Kidney epithelial cell (primary cell): ENCODE data around the gene VSX1. TPM values are rescaled to one million over a fixed set of nuclear protein-coding genes. Genes with fewer than 3 reads are reported as not detected.

Source experiments
- DNase-seq: peaks from one replicate; pipeline ENCODE4 v3.0.0-alpha.2; 2010; ENCODE audit warnings: low read depth
- H3K27me3 ChIP-seq: 2 replicates; pipeline ENCODE4 v1.6.0; 2011; ENCODE audit warnings: low read length; ENCODE audit not compliant: control insufficient read depth, insufficient read depth
- H3K36me3 ChIP-seq: 2 replicates; pipeline ENCODE4 v1.5.1; 2011; ENCODE audit warnings: low read length; ENCODE audit not compliant: control insufficient read depth, insufficient read depth
- H3K4me3 ChIP-seq: 2 replicates; pipeline ENCODE4 v1.5.1; 2011; ENCODE audit warnings: low read depth, mild to moderate bottlenecking, control low read depth, low read length
- total RNA-seq: library from RNA; depleted of rRNA; stranded (reverse); fragments of >200 nt; gene quantifications from 2 replicates; pipeline ENCODE4 v1.2.3, GENCODE V29; 2015
- TF ChIP-seq, protein P1 (sequence below): IDR thresholded peaks from 2 replicates; pipeline ENCODE4 v1.5.1; 2011; ENCODE audit warnings: mild to moderate bottlenecking, moderate library complexity, low read length, control low read depth, inconsistent platforms; ENCODE audit not compliant: insufficient read depth, poor library complexity, severe bottlenecking

VSX1 gene
- total RNA-seq, 1 donor from 2014 or later: not detected

DNA sequence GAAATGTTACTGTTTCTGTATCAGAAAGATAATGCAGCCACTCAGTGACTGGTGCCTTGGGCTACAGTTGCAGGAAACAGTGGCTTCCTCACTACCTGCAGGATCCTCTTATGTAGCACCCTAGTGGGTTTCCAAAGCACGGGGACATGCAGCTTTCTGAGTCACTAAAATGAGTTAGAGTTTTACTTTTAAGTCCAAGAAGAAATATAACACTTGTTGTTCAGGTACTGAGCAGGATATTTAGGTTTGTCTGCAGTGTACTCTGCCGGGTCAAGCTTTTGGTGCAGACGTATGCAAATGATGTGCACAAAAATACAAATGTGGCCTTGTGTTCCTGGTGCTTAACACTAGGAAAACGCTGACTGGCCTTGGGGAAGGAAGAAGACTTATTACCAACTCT lies 46.0 kb downstream of the VSX1 start:
- Histone ChIP-seq H3K36me3 (no peaks in the 10 kb centered on the region), H3K4me3 (no peak overlapping the region), H3K27me3 (no peaks in the 10 kb centered on the region)
- TF ChIP-seq, protein P1, sequence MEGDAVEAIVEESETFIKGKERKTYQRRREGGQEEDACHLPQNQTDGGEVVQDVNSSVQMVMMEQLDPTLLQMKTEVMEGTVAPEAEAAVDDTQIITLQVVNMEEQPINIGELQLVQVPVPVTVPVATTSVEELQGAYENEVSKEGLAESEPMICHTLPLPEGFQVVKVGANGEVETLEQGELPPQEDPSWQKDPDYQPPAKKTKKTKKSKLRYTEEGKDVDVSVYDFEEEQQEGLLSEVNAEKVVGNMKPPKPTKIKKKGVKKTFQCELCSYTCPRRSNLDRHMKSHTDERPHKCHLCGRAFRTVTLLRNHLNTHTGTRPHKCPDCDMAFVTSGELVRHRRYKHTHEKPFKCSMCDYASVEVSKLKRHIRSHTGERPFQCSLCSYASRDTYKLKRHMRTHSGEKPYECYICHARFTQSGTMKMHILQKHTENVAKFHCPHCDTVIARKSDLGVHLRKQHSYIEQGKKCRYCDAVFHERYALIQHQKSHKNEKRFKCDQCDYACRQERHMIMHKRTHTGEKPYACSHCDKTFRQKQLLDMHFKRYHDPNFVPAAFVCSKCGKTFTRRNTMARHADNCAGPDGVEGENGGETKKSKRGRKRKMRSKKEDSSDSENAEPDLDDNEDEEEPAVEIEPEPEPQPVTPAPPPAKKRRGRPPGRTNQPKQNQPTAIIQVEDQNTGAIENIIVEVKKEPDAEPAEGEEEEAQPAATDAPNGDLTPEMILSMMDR: no peak
- DNase-seq: no peak

DNA sequence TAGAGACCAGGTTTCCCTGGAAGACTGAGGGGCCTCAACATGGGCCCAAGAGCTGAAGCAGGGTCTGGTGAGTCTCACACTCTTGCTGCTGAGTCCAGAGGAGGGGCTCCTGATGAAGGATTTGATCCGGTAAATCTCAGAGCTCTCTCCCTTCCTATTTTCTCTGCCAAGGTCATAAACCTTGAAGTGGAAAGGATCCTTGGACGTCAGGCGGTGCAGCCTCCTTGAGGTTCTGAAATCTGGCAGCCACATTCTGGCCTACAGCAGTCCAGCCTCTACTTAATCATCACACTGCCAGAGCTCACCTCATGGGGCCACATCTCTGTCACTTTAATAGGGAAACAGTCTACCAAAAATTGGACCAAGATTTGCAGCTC lies 48.0 kb downstream of the VSX1 start:
- H3K36me3 ChIP-seq: no peaks in the 10 kb centered on the region
- TF ChIP-seq, protein P1: no peak
- no peaks in the 10 kb centered on the region for H3K27me3 ChIP-seq
- no peak overlapping the region for H3K4me3 ChIP-seq
- DNase-seq: no peak

DNA sequence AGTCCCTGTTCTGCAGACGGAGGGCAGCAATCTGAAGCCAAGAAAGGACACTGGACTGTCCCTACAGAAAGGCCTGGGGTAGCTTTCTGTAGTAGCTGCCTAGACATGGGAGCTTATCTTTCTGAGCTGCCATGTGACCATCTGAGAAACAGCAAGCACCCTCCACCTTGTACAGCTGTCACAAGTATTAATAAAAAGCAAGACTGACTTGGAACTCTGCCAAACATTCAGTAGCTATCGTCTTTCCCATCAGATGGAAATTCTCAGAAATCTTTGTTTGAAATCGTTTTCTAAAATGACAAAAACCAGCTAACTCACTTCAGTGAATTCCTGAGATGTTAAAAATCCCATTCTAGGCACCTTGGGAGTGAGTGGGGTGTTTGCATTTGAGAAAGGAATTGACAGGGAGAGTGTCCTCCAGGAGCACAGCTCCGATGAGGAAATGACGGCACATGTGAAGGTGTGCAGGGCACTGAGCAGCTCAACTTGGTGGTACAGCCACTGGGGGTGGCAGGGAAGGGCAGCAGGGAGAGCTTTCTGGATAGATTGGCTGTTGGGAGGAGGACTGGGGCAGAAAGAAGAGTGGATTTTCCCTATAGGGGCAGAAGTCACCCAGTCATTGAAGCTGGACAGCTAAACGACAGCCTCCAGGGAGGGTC lies 48.5 kb downstream of the VSX1 start:
- no peaks in the 10 kb centered on the region for H3K27me3 ChIP-seq
- TF ChIP-seq, protein P1: no peak
- H3K4me3 ChIP-seq: no peak overlapping the region
- H3K36me3 ChIP-seq: no peaks in the 10 kb centered on the region
- DNase-seq: no peak

DNA sequence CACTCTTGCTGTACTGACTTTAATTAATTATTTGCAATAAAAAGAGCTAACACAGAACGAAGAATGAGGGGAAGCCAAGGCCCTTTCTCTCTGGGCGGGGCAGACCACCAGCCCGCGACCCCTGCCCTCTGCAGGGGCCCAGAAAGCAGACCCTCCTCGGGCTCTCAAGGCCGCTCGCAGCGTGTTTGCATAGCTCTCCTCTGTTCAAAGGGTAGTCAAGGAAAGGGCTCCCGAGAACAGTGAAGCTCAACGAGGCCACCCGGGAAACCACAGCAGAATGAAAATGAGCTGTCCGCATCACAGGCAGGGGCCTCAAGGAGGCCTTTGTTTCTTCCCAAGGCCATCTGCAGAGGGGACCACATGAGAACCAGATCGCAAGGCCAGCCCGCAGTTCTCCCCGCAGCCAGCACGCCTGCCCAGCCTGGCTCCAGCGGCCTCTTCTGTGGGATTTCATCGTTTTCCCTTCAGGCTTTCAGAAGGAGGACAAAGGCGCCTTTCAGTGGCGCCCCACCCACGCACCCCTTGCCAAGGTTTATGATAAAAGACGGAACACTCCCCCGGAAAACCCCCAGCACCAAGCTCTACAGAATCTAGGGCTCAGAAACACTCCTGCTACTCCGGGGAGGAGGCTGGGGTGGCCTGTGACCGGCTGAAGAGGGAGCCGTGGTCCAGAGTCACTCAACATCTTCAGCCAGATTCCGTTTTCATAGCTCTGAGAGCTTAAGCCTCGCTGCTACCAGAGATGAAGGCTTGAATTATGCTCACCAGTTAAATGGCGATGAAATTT lies 49.3 kb downstream of the VSX1 start:
- Histone ChIP-seq H3K36me3 (no peaks in the 10 kb centered on the region), H3K4me3 (no peak overlapping the region), H3K27me3 (no peaks in the 10 kb centered on the region)
- TF ChIP-seq, protein P1: no peak
- DNase-seq: no peak

DNA sequence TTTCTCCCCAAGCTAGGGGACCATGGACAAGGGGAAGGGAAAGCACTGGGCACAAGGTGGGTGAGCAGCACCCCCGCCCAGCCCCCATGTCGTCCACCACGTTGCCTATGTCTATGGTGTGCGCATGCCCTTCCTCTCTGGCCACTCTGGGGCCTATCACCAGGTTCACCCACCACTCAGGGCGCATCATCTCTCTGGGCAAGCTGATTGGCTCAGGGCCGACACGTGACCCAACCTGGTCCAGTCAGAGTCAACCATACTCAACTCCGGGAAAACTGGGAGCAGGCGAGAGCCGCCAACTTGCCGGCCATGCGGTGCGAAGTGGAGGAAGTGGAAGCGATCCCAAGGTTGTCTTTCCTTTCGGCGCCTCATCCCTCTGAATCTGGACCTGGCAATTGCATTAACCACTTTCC lies 49.9 kb downstream of the VSX1 start:
- H3K27me3 ChIP-seq: no peaks in the 10 kb centered on the region
- no peak overlapping the region for H3K4me3 ChIP-seq
- no peak for DNase-seq
- H3K36me3 ChIP-seq: no peaks in the 10 kb centered on the region
- TF ChIP-seq, protein P1: no peak
